ENCODE results near the gene RNF31.

RNF31 gene

GRCh38 chr14:24146978-24147760 is at the start of gene RNF31:
Gene RNF31, plus strand, starts transcription at chr14:24147498. Its CDS starts 201 bp downstream, at chr14:24147699.
- peak; percentile 96 for ATAC-seq
- TF ChIP-seq CREB5 (CRISPR knock-in tag; IDR thresholded peaks at IDR 0.05; ENCODE audit: low read depth) = no peak
- TF ChIP-seq OSR1 (CRISPR knock-in tag; IDR thresholded peaks at IDR 0.05) = no peak
- TF ChIP-seq BACH2 (CRISPR knock-in tag; IDR thresholded peaks at IDR 0.05; ENCODE audit: borderline replicate concordance) = no peak
- TF ChIP-seq ZNF70 (CRISPR knock-in tag; IDR thresholded peaks at IDR 0.05) = no peak
- TF ChIP-seq TOX (CRISPR knock-in tag; IDR thresholded peaks at IDR 0.05; ENCODE audit: borderline replicate concordance) = no peak
- TF ChIP-seq ZC3H10 (CRISPR knock-in tag; IDR thresholded peaks at IDR 0.05) = no peak
- TF ChIP-seq POU6F1 (CRISPR knock-in tag; IDR thresholded peaks at IDR 0.05; ENCODE audit: borderline replicate concordance, low read depth) = no peak
- no peak for TF ChIP-seq CSRNP3 (CRISPR knock-in tag; IDR thresholded peaks at IDR 0.05)
- TF ChIP-seq ZNF565 (CRISPR knock-in tag; conservative IDR thresholded peaks at IDR 0.05; ENCODE audit: low read depth) = no peak
- TF ChIP-seq PPARA (CRISPR knock-in tag; IDR thresholded peaks at IDR 0.05; ENCODE audit: borderline replicate concordance) = no peak
- TF ChIP-seq ISL1 (CRISPR knock-in tag; IDR thresholded peaks at IDR 0.05) = no peak
- TF ChIP-seq ARNTL (CRISPR knock-in tag; IDR thresholded peaks at IDR 0.05; ENCODE audit: borderline replicate concordance, low read depth) = no peak
- no peak for TF ChIP-seq CSDC2 (CRISPR knock-in tag; IDR thresholded peaks at IDR 0.05)

GRCh38 chr14:24098229-24098926 is 48.9 kb upstream of the RNF31 start:
- no peak for ATAC-seq
- no peak for TF ChIP-seq CSDC2 (CRISPR knock-in tag; IDR thresholded peaks at IDR 0.05)
- no peak for TF ChIP-seq ZNF565 (CRISPR knock-in tag; conservative IDR thresholded peaks at IDR 0.05; ENCODE audit: low read depth)
- TF ChIP-seq BACH2 (CRISPR knock-in tag; IDR thresholded peaks at IDR 0.05; ENCODE audit: borderline replicate concordance) = no peak
- no peak for TF ChIP-seq POU6F1 (CRISPR knock-in tag; IDR thresholded peaks at IDR 0.05; ENCODE audit: borderline replicate concordance, low read depth)
- no peak for TF ChIP-seq PPARA (CRISPR knock-in tag; IDR thresholded peaks at IDR 0.05; ENCODE audit: borderline replicate concordance)
- no peak for TF ChIP-seq ZFP3 (CRISPR knock-in tag; IDR thresholded peaks at IDR 0.05)

GRCh38 chr14:24098927-24099813 is 48.1 kb upstream of the RNF31 start:
- ATAC-seq = no peak
- TF ChIP-seq BACH2 (CRISPR knock-in tag; IDR thresholded peaks at IDR 0.05; ENCODE audit: borderline replicate concordance) = no peak
- no peak for TF ChIP-seq ZFP30 (CRISPR knock-in tag; IDR thresholded peaks at IDR 0.05)
- TF ChIP-seq ZNF70 (CRISPR knock-in tag; IDR thresholded peaks at IDR 0.05) = no peak
- TF ChIP-seq ISL1 (CRISPR knock-in tag; IDR thresholded peaks at IDR 0.05) = no peak
- no peak for TF ChIP-seq ZFP3 (CRISPR knock-in tag; IDR thresholded peaks at IDR 0.05)
- no peak for TF ChIP-seq ZNF8 (CRISPR knock-in tag; IDR thresholded peaks at IDR 0.05)
- TF ChIP-seq ESRRG (CRISPR knock-in tag; IDR thresholded peaks at IDR 0.05) = no peak
- TF ChIP-seq ZNF565 (CRISPR knock-in tag; conservative IDR thresholded peaks at IDR 0.05; ENCODE audit: low read depth) = no peak
- no peak for TF ChIP-seq POU6F1 (CRISPR knock-in tag; IDR thresholded peaks at IDR 0.05; ENCODE audit: borderline replicate concordance, low read depth)
- TF ChIP-seq PATZ1 (CRISPR knock-in tag; IDR thresholded peaks at IDR 0.05; ENCODE audit: borderline replicate concordance) = no peak
- no peak for TF ChIP-seq TOX (CRISPR knock-in tag; IDR thresholded peaks at IDR 0.05; ENCODE audit: borderline replicate concordance)
- no peak for TF ChIP-seq OSR1 (CRISPR knock-in tag; IDR thresholded peaks at IDR 0.05)
- TF ChIP-seq TCF4 (CRISPR knock-in tag; IDR thresholded peaks at IDR 0.05; ENCODE audit: borderline replicate concordance) = no peak
- TF ChIP-seq RARB (CRISPR knock-in tag; IDR thresholded peaks at IDR 0.05) = no peak
- no peak for TF ChIP-seq CREB5 (CRISPR knock-in tag; IDR thresholded peaks at IDR 0.05; ENCODE audit: low read depth)
